ENCODE data around the gene SERPINI1. TPM values are rescaled to one million over a fixed set of nuclear protein-coding genes. Genes with fewer than 3 reads are reported as not detected.

The SERPINI1 gene
- total and polyA plus RNA-seq, 7 experiments from 2014 or later = 1.3 to 6.8 (median 3.6) TPM

- CTCF ChIA-PET = no interaction called here
- H3K27ac ChIP-seq (ENCODE audit: low read depth, low read length) = no peak overlapping the region
- Mint-ChIP-seq H3K27me3 (peaks cover 0 to 14% (median 5%) of the 10 kb centered on the region in 5 donors), H3K9me3 (peaks cover 0 to 1% (median 0%) of the 10 kb centered on the region in 11 donors), H3K27ac (no peak overlapping the region), H3K4me1 (peaks cover 0 to 2% (median 0%) of the 10 kb centered on the region in 7 donors), H3K36me3 (no peaks in the 10 kb centered on the region), H3K4me3 (no peak overlapping the region)
- POLR2A ChIA-PET = no interaction called here
- ATAC-seq = no peak
- DNase-seq = no peak
- H3K27me3 ChIP-seq (ENCODE audit: control insufficient read depth in 2 of 2, insufficient read depth in 2 of 2, low read length in 2 of 2) = no peaks in the 10 kb centered on the region
- no peak overlapping the region for H3K4me3 ChIP-seq (ENCODE audit: low read length)
- no peaks in the 10 kb centered on the region for H3K4me1 ChIP-seq (ENCODE audit: control insufficient read depth in 2 of 2, insufficient read depth in 2 of 2, low read length in 2 of 2)
- no peaks in the 10 kb centered on the region for H3K36me3 ChIP-seq (ENCODE audit: control insufficient read depth in 2 of 3, insufficient read depth in 3 of 3, low read length in 3 of 3)
- no peaks in the 10 kb centered on the region for H3K9me3 ChIP-seq (ENCODE audit: control insufficient read depth in 2 of 3, low read length in 3 of 3)
- intact Hi-C loops (cut with micrococcal nuclease) = no loop called here
These were observed 128.5 kb downstream of the SERPINI1 start for GRCh38 chr3:167863811-167864551.

GRCh38 chr3:167864552-167864874 is 129.0 kb downstream of the SERPINI1 start:
- DNase-seq (no peak), ATAC-seq (no peak)
- POLR2A ChIA-PET = no interaction called here
- Mint-ChIP-seq H3K36me3 (no peaks in the 10 kb centered on the region), H3K4me3 (no peak overlapping the region), H3K27ac (no peak overlapping the region), H3K4me1 (peaks cover 0 to 2% (median 0%) of the 10 kb centered on the region in 7 donors), H3K9me3 (peaks cover 0 to 1% (median 0%) of the 10 kb centered on the region in 11 donors), H3K27me3 (peaks cover 0 to 16% (median 5%) of the 10 kb centered on the region in 5 donors)
- Histone ChIP-seq H3K27ac (ENCODE audit: low read depth, low read length) (no peak overlapping the region), H3K9me3 (ENCODE audit: control insufficient read depth in 2 of 3, low read length in 3 of 3) (no peaks in the 10 kb centered on the region), H3K27me3 (ENCODE audit: control insufficient read depth in 2 of 2, insufficient read depth in 2 of 2, low read length in 2 of 2) (no peaks in the 10 kb centered on the region), H3K4me3 (ENCODE audit: low read length) (no peak overlapping the region), H3K36me3 (ENCODE audit: control insufficient read depth in 2 of 3, insufficient read depth in 3 of 3, low read length in 3 of 3) (no peaks in the 10 kb centered on the region), H3K4me1 (ENCODE audit: control insufficient read depth in 2 of 2, insufficient read depth in 2 of 2, low read length in 2 of 2) (no peaks in the 10 kb centered on the region)
- intact Hi-C loops (cut with micrococcal nuclease) = no loop called here
- CTCF ChIA-PET = interaction anchor here (0.6 kb wide), 1 partner anchor 1595 kb away, joined by 3 read pairs; no protein-coding TSS in a partner anchor

GRCh38 chr3:167866331-167866730 is 130.8 kb downstream of the SERPINI1 start:
- Histone ChIP-seq H3K4me3 (ENCODE audit: low read length) (no peak overlapping the region), H3K27me3 (ENCODE audit: control insufficient read depth in 2 of 2, insufficient read depth in 2 of 2, low read length in 2 of 2) (no peaks in the 10 kb centered on the region), H3K27ac (ENCODE audit: low read depth, low read length) (no peak overlapping the region), H3K4me1 (ENCODE audit: control insufficient read depth in 2 of 2, insufficient read depth in 2 of 2, low read length in 2 of 2) (no peaks in the 10 kb centered on the region), H3K9me3 (ENCODE audit: control insufficient read depth in 2 of 3, low read length in 3 of 3) (no peaks in the 10 kb centered on the region), H3K36me3 (ENCODE audit: control insufficient read depth in 2 of 3, insufficient read depth in 3 of 3, low read length in 3 of 3) (no peaks in the 10 kb centered on the region)
- Mint-ChIP-seq H3K27me3 (peaks cover 0 to 11% (median 5%) of the 10 kb centered on the region in 5 donors), H3K4me1 (peaks cover 0 to 2% (median 0%) of the 10 kb centered on the region in 7 donors), H3K4me3 (no peak overlapping the region), H3K9me3 (peaks cover 0 to 1% (median 0%) of the 10 kb centered on the region in 11 donors), H3K36me3 (no peaks in the 10 kb centered on the region), H3K27ac (no peak overlapping the region)
- CTCF ChIA-PET = no interaction called here
- no peak for DNase-seq
- POLR2A ChIA-PET = no interaction called here
- intact Hi-C loops (cut with micrococcal nuclease) = no loop called here
- ATAC-seq = no peak

GRCh38 chr3:167867981-167868380 is 132.5 kb downstream of the SERPINI1 start:
- CTCF ChIA-PET = no interaction called here
- intact Hi-C loops (cut with micrococcal nuclease) = no loop called here
- H3K4me3 Mint-ChIP-seq = no peak overlapping the region
- H3K27ac ChIP-seq (ENCODE audit: low read depth, low read length) = no peak overlapping the region
- peaks cover 0 to 1% (median 0%) of the 10 kb centered on the region in 11 donors for H3K9me3 Mint-ChIP-seq
- no peak for ATAC-seq
- no peak overlapping the region for H3K4me3 ChIP-seq (ENCODE audit: low read length)
- no peaks in the 10 kb centered on the region for H3K9me3 ChIP-seq (ENCODE audit: control insufficient read depth in 2 of 3, low read length in 3 of 3)
- POLR2A ChIA-PET = interaction anchor here (0.8 kb wide), 1 partner anchor 51 kb away, joined by 4 read pairs; no protein-coding TSS in a partner anchor
- H3K4me1 ChIP-seq (ENCODE audit: control insufficient read depth in 2 of 2, insufficient read depth in 2 of 2, low read length in 2 of 2) = no peaks in the 10 kb centered on the region
- no peak for DNase-seq
- H3K27ac Mint-ChIP-seq = no peak overlapping the region
- H3K36me3 Mint-ChIP-seq = no peaks in the 10 kb centered on the region
- no peaks in the 10 kb centered on the region for H3K27me3 ChIP-seq (ENCODE audit: control insufficient read depth in 2 of 2, insufficient read depth in 2 of 2, low read length in 2 of 2)
- no peaks in the 10 kb centered on the region for H3K36me3 ChIP-seq (ENCODE audit: control insufficient read depth in 2 of 3, insufficient read depth in 3 of 3, low read length in 3 of 3)
- H3K27me3 Mint-ChIP-seq = peaks cover 0 to 11% (median 5%) of the 10 kb centered on the region in 5 donors
- no peaks in the 10 kb centered on the region for H3K4me1 Mint-ChIP-seq

GRCh38 chr3:167870181-167870580 is 134.7 kb downstream of the SERPINI1 start:
- Mint-ChIP-seq H3K4me1 (no peaks in the 10 kb centered on the region), H3K27ac (no peak overlapping the region), H3K9me3 (peaks cover 0 to 1% (median 0%) of the 10 kb centered on the region in 11 donors), H3K27me3 (peaks cover 2 to 11% (median 5%) of the 10 kb centered on the region in 5 donors), H3K4me3 (no peak overlapping the region), H3K36me3 (no peaks in the 10 kb centered on the region)
- POLR2A ChIA-PET = no interaction called here
- H3K4me1 ChIP-seq (ENCODE audit: control insufficient read depth in 2 of 2, insufficient read depth in 2 of 2, low read length in 2 of 2) = no peaks in the 10 kb centered on the region
- H3K36me3 ChIP-seq (ENCODE audit: control insufficient read depth in 2 of 3, insufficient read depth in 3 of 3, low read length in 3 of 3) = no peaks in the 10 kb centered on the region
- no peaks in the 10 kb centered on the region for H3K27me3 ChIP-seq (ENCODE audit: control insufficient read depth in 2 of 2, insufficient read depth in 2 of 2, low read length in 2 of 2)
- DNase-seq (no peak), ATAC-seq (no peak)
- no peak overlapping the region for H3K4me3 ChIP-seq (ENCODE audit: low read length)
- no peak overlapping the region for H3K27ac ChIP-seq (ENCODE audit: low read depth, low read length)
- H3K9me3 ChIP-seq (ENCODE audit: control insufficient read depth in 2 of 3, low read length in 3 of 3) = no peaks in the 10 kb centered on the region
- CTCF ChIA-PET = interaction anchor here (0.7 kb wide), 1 partner anchor 182 kb away, joined by 3 read pairs; no protein-coding TSS in a partner anchor
- intact Hi-C loops (cut with micrococcal nuclease) = no loop called here

GRCh38 chr3:167870759-167871158 is 135.2 kb downstream of the SERPINI1 start:
- H3K4me3 Mint-ChIP-seq = no peak overlapping the region
- H3K4me1 Mint-ChIP-seq = no peaks in the 10 kb centered on the region
- Histone ChIP-seq H3K27me3 (ENCODE audit: control insufficient read depth in 2 of 2, insufficient read depth in 2 of 2, low read length in 2 of 2) (no peaks in the 10 kb centered on the region), H3K4me3 (ENCODE audit: low read length) (no peak overlapping the region), H3K36me3 (ENCODE audit: control insufficient read depth in 2 of 3, insufficient read depth in 3 of 3, low read length in 3 of 3) (no peaks in the 10 kb centered on the region), H3K4me1 (ENCODE audit: control insufficient read depth in 2 of 2, insufficient read depth in 2 of 2, low read length in 2 of 2) (no peaks in the 10 kb centered on the region), H3K9me3 (ENCODE audit: control insufficient read depth in 2 of 3, low read length in 3 of 3) (no peaks in the 10 kb centered on the region), H3K27ac (ENCODE audit: low read depth, low read length) (no peak overlapping the region)
- H3K27ac Mint-ChIP-seq = no peak overlapping the region
- ATAC-seq = no peak
- H3K27me3 Mint-ChIP-seq = peaks cover 2 to 11% (median 8%) of the 10 kb centered on the region in 5 donors
- ChIA-PET POLR2A (no interaction called here), CTCF (no interaction called here)
- peaks cover 0 to under 1% (median 0%) of the 10 kb centered on the region in 11 donors for H3K9me3 Mint-ChIP-seq
- no peak for DNase-seq
- no peaks in the 10 kb centered on the region for H3K36me3 Mint-ChIP-seq
- intact Hi-C loops (cut with micrococcal nuclease) = no loop called here

- Histone ChIP-seq H3K4me3 (ENCODE audit: low read length) (no peak overlapping the region), H3K4me1 (ENCODE audit: control insufficient read depth in 2 of 2, insufficient read depth in 2 of 2, low read length in 2 of 2) (no peaks in the 10 kb centered on the region), H3K27me3 (ENCODE audit: control insufficient read depth in 2 of 2, insufficient read depth in 2 of 2, low read length in 2 of 2) (no peaks in the 10 kb centered on the region), H3K9me3 (ENCODE audit: control insufficient read depth in 2 of 3, low read length in 3 of 3) (no peaks in the 10 kb centered on the region), H3K36me3 (ENCODE audit: control insufficient read depth in 2 of 3, insufficient read depth in 3 of 3, low read length in 3 of 3) (no peaks in the 10 kb centered on the region), H3K27ac (ENCODE audit: low read depth, low read length) (no peak overlapping the region)
- H3K9me3 Mint-ChIP-seq = no peaks in the 10 kb centered on the region
- ATAC-seq = no peak
- H3K4me3 Mint-ChIP-seq = no peak overlapping the region
- ChIA-PET CTCF (interaction anchor here (1.0 kb wide), 1 partner anchor 9 kb away, joined by 4 read pairs; no protein-coding TSS in a partner anchor), POLR2A (no interaction called here)
- DNase-seq = no peak
- no peaks in the 10 kb centered on the region for H3K36me3 Mint-ChIP-seq
- peaks cover 0 to 2% (median 0%) of the 10 kb centered on the region in 7 donors for H3K4me1 Mint-ChIP-seq
- H3K27me3 Mint-ChIP-seq = peaks cover 2 to 11% (median 11%) of the 10 kb centered on the region in 5 donors
- intact Hi-C loops (cut with micrococcal nuclease) = no loop called here
- no peak overlapping the region for H3K27ac Mint-ChIP-seq
These were observed 136.5 kb downstream of the SERPINI1 start for GRCh38 chr3:167872032-167872431.
